Skeletal muscle satellite cell (primary cell): ENCODE data around the gene LCE3B. TPM values are rescaled to one million over a fixed set of nuclear protein-coding genes. Genes with fewer than 3 reads are reported as not detected.
A peak's percentile ranks its signal among the peaks of the same experiment; 100 is the strongest.
"Not testable (repeated sequence)": the region's sequence is repeated elsewhere in the genome, so short reads cannot be mapped to it uniquely, and the experiment has no call there.

Source experiments
- H3K27me3 ChIP-seq: 2 replicates; pipeline ENCODE4 v1.7.0; 2013; ENCODE audit warnings: low read length; ENCODE audit not compliant: control insufficient read depth, insufficient read depth
- H3K36me3 ChIP-seq: 2 replicates; pipeline ENCODE4 v1.7.0; 2013; ENCODE audit warnings: mild to moderate bottlenecking, control low read depth, low read length; ENCODE audit not compliant: insufficient read depth
- H3K4me1 ChIP-seq: 2 replicates; pipeline ENCODE4 v1.7.0; 2013; ENCODE audit warnings: low read length; ENCODE audit not compliant: control insufficient read depth, insufficient read depth
- H3K4me2 ChIP-seq: 2 replicates; pipeline ENCODE4 v1.7.0; 2013; ENCODE audit warnings: mild to moderate bottlenecking, low read length
- H3K4me3 ChIP-seq: 2 replicates; pipeline ENCODE4 v1.7.0; 2013; ENCODE audit warnings: low read length
- H3K9ac ChIP-seq: 2 replicates; pipeline ENCODE4 v1.7.0; 2013; ENCODE audit warnings: mild to moderate bottlenecking, low read depth, low read length, moderate library complexity
- H3K9me3 ChIP-seq: replicated peaks from 2 replicates; pipeline ENCODE4 v1.7.0; 2013; ENCODE audit warnings: mild to moderate bottlenecking, control low read depth, low read length
- total RNA-seq: library from RNA; depleted of rRNA; stranded (reverse); fragments of >200 nt; gene quantifications from 2 replicates; pipeline ENCODE4 v1.2.3, GENCODE V29; 2012; rRNA removed

LCE3B gene, protein sequence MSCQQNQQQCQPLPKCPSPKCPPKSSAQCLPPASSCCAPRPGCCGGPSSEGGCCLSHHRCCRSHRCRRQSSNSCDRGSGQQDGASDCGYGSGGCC
- not detected in 2 replicates for total RNA-seq

DNA sequence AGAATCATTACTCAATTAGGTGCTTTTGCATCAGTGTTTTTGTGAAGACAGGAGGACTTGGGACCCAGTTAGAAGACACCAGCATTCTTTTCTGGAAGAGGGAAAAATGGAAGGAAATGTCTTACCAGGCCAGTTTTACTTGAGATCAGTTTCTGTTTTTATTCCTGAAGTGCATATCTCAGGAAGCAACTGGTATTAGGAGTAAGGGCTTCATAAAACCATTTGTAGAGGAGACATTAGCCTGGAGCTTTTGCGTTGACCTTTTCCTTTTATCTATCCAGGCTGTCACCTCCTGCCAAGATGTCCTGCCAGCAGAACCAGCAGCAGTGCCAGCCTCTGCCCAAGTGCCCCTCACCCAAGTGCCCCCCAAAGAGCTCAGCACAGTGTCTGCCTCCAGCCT, at the start of gene LCE3B:
TSS of gene LCE3B (plus strand) at position 301 of the 400 bp plus-strand sequence. CDS start at position 301, 0 bp downstream.
- Histone ChIP-seq H3K4me1 (no peaks in the 10 kb centered on the region), H3K9ac (no peak within 1 kb of the TSS), H3K4me3 (no peak within 1 kb of the TSS), H3K27me3 (no peaks in the 10 kb centered on the region), H3K36me3 (no peaks in the 10 kb centered on the region), H3K9me3 (no peaks in the 10 kb centered on the region), H3K4me2 (no peak within 1 kb of the TSS)

DNA sequence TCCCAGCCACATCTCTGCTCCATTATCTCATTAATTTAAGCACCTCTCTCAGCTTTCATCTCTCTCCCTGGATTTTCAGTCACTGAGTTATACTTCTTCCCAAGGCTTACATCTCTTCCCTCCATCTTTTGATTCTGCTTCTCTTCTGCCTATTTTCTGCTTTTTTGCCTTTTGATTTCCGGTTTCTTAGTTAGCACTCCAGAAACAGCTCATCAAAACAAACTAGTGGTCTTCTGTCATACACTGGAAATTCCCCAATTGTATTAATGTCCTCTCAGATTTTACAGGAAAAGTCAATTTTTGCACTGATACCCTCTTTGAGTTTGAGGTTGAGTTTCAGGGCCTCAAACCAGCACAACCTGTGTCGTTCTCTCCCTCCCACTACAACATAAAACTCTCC, 48.5 kb upstream of the LCE3B start:
- Histone ChIP-seq H3K27me3 (no peaks in the 10 kb centered on the region), H3K4me1 (no peaks in the 10 kb centered on the region), H3K9ac (no peak overlapping the region), H3K36me3 (no peaks in the 10 kb centered on the region), H3K4me2 (no peak overlapping the region), H3K9me3 (no peaks in the 10 kb centered on the region), H3K4me3 (no peak overlapping the region)

DNA sequence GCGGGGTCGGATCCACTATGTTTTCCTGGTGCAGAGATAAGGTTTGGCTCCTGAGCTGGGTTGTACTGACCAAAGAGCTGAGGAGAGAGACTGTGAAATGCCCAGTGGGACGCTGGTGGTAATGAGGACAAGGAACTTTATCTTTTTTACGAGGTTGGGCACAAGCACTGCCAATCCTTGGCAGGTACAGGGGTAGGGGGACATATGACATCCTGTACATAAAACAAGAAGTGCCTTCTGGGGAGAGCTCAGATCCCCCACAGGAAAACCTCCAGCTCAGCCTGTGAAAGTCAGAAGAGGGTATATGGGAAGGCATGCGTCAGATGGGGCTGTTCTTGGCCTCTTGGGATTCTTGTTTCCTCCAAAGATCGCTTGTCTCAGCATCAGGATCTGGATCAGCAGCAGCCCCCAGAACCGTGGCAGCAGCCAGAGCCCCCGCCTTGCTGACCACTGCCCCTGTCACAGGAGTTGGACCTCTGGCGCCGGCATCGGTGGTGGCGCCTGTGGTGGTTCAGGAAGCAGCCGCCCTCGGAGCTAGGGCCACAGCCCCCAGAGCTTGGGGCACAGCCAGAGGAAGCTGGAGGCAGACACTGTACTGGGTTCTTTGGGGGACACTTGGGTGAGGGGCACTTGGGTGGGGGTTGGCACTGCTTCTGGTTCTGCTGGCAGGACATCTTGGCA, 47.9 kb upstream of the LCE3B start:
- Histone ChIP-seq H3K4me1 (no peaks in the 10 kb centered on the region), H3K9me3 (no peaks in the 10 kb centered on the region), H3K27me3 (no peaks in the 10 kb centered on the region), H3K4me2 (no peak overlapping the region), H3K4me3 (no peak overlapping the region), H3K9ac (no peak overlapping the region), H3K36me3 (no peaks in the 10 kb centered on the region)

DNA sequence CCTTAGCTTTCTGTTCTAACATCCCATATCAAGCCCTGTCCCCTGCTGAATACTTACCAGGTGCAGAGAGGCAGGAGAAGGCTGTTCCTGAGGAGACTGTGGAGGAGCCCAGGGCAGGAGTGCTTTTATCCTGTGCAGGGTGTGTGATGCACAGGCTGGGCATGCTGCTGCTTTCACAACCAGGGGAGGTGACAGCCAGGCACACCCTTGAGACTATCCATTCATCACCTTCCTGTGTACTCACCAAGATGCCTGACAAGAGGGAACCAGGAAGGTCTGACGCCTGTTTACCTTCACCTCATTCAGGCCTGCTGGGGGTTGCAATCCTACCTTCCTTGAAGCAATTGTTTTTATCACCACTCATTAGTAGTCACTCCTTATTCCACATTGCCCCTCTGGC, 46.9 kb upstream of the LCE3B start, which contains the start of gene LCE3E:
TSS of gene LCE3E (minus strand) at position 100 of the 400 bp plus-strand sequence. CDS start 572 bp downstream, outside the sequence.
- Histone ChIP-seq H3K27me3 (no peaks in the 10 kb centered on the region), H3K9me3 (no peaks in the 10 kb centered on the region), H3K36me3 (no peaks in the 10 kb centered on the region), H3K4me3 (no peak within 1 kb of the TSS), H3K4me2 (no peak within 1 kb of the TSS), H3K4me1 (no peaks in the 10 kb centered on the region), H3K9ac (no peak within 1 kb of the TSS)

DNA sequence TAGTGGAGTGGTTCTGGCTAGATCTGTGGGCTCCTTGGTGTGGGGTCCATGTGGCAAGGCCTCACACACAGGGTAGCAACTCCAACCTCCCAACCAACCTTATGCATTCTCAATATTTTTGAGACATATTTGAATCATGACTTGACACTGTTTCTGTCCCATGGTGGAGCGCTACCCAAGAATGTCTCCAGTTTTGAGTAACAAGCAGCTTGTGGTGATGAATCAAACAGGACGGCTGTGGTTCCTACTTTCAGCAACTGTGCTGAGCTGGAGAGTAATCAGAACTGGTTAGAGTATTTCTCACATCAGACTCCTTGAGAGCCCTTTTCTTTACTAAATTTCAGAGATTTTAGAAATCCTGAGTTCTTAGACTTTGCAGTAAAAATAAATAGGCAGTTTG, 36.4 kb upstream of the LCE3B start:
- no peaks in the 10 kb centered on the region for H3K36me3 ChIP-seq
- H3K27me3 ChIP-seq = no peaks in the 10 kb centered on the region
- peaks cover 8% of the 10 kb centered on the region for H3K4me1 ChIP-seq
- peak overlapping the region; percentile 27 for H3K4me2 ChIP-seq
- H3K9me3 ChIP-seq = no peaks in the 10 kb centered on the region
- no peak overlapping the region for H3K9ac ChIP-seq
- no peak overlapping the region for H3K4me3 ChIP-seq

DNA sequence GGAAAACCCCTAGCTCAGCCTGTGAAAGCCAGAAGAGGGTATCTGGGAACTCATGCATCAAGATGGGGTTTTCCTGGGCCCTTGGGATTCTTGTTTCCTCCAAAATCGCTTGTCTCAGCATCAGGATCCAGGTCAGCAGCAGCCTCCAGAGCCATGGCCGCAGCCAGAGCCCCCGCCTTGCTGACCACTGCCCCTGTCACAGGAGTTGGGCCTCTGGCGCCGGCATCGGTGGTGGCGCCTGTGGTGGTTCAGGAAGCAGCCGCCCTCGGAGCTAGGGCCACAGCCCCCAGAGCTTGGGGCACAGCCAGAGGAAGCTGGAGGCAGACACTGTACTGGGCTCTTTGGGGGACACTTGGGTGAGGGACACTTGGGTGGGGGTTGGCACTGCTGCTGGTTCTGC, 34.1 kb upstream of the LCE3B start:
- H3K4me1 ChIP-seq, H3K27me3 ChIP-seq, H3K4me2 ChIP-seq, H3K36me3 ChIP-seq, H3K4me3 ChIP-seq, H3K9me3 ChIP-seq, H3K9ac ChIP-seq: not testable (repeated sequence)

DNA sequence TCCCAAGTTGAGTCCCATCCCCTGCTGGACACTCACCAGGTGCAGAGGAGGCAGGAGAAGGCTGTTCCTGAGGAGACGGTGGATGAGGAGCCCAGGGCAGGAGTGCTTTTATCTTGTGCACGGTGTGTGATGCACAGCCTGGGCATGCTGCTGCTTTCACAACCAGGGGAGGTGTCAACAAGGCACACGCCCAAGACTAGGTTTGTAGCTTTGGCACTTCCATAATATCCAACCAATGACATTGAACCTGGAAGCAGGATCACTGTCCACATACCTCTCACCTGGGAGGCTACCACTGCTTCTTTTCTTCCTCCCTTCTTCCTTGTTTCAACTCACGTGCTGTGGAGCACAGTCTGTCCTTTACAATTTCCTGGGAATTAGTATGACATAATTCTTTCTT, 33.2 kb upstream of the LCE3B start, which contains the start of gene LCE3D:
TSS of gene LCE3D (minus strand) at position 84 of the 400 bp plus-strand sequence. CDS start 580 bp downstream, outside the sequence.
- H3K36me3 ChIP-seq = no peaks in the 10 kb centered on the region
- no peaks in the 10 kb centered on the region for H3K9me3 ChIP-seq
- H3K4me1 ChIP-seq = peaks cover 8% of the 10 kb centered on the region
- no peak within 1 kb of the TSS for H3K4me2 ChIP-seq
- H3K4me3 ChIP-seq = no peak within 1 kb of the TSS
- H3K27me3 ChIP-seq = no peaks in the 10 kb centered on the region
- no peak within 1 kb of the TSS for H3K9ac ChIP-seq

DNA sequence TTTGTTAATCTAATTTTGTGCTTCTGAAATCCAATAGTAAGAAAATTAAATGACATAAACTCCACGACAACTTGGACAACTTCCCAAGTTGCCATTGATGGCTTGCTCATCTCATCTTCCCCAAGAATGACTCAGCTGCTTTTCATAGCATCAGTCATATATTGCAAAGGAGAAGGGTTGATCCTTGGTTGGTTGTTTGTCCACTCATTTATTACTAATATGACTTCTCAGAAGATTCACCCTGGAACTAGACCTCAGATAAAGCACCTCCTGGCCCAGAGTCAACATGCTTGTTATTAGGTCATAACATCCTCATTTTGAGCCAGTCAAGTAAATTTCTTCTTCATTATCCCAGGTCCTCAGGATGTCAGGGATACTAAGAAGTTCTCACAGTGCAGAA, 31.0 kb upstream of the LCE3B start:
- H3K4me3 ChIP-seq = no peak overlapping the region
- H3K27me3 ChIP-seq = no peaks in the 10 kb centered on the region

DNA sequence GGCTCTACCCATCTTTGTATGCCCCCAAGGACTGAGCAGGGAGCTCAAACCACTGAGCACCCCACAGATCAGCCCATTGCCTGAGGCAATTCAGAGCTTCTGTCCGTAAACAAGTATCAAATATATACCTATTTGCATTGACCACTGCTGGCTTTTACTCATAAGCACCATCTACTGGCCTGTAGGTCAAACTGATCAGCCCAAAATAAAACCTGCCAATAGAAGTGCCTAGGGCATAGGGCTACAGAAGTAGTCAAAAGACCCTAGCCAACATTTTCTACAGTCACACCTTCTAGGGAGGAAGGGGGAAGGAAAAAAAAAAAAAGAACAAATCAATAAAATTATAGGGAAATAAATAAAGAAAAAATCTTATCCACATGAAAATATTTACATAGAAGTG, 28.0 kb upstream of the LCE3B start:
- H3K36me3 ChIP-seq = no peaks in the 10 kb centered on the region
- H3K9me3 ChIP-seq = no peaks in the 10 kb centered on the region
- no peak overlapping the region for H3K4me2 ChIP-seq
- H3K4me3 ChIP-seq = no peak overlapping the region
- H3K27me3 ChIP-seq = no peaks in the 10 kb centered on the region
- no peaks in the 10 kb centered on the region for H3K4me1 ChIP-seq
- H3K9ac ChIP-seq = no peak overlapping the region

More for the DNA sequence above, 31.0 kb upstream of the LCE3B start:
- Histone ChIP-seq H3K4me2 (no peak overlapping the region), H3K9me3 (no peaks in the 10 kb centered on the region), H3K36me3 (no peaks in the 10 kb centered on the region), H3K4me1 (peaks cover under 1% of the 10 kb centered on the region), H3K9ac (no peak overlapping the region)

DNA sequence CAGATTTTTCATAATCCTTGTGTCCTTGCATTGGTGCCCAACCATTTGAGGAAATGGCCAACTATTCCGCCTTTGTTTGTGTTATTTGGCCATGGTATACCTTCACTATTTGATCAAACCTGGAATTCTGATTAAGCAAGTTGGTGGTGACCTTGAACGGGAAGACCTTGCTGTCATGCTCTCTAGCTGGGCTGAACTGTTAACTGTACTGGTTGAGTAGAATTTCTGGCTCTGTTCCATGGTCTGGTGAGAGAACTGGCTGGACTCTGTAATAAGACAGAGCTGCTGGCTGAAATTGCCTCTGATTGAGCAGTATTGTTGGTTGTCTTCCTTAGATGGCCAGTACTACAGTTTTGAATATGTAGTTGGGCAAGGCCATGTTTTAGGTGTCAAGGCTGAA, 16.6 kb upstream of the LCE3B start:
- H3K27me3 ChIP-seq = no peaks in the 10 kb centered on the region
- H3K36me3 ChIP-seq = no peaks in the 10 kb centered on the region
- H3K9ac ChIP-seq = no peak overlapping the region
- H3K4me1 ChIP-seq = no peaks in the 10 kb centered on the region
- no peak overlapping the region for H3K4me2 ChIP-seq
- H3K9me3 ChIP-seq = no peaks in the 10 kb centered on the region
- no peak overlapping the region for H3K4me3 ChIP-seq

DNA sequence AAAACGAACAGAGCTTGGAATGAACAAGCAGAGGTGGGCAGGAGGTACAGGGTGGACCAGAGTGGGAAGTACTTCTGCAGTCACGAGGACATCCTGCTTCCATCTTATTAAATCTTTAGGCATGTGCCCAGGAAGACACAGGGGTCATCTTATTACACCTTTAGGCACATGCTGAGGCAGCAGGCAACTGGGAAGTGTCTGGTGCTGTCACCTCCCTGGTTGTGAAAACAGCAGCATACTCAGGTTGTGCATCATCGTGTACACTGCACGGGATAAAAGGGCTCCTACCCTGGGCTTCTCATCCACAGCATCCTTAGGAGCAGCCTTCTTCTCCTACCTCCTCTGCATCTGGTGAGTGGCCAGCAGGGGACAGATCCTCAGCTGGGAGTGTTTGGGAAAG, 13.7 kb upstream of the LCE3B start, which contains the start of gene LCE3C:
TSS of gene LCE3C (plus strand) at position 301 of the 400 bp plus-strand sequence. CDS start 498 bp downstream, outside the sequence.
- Histone ChIP-seq H3K9ac (no peak within 1 kb of the TSS), H3K4me2 (no peak within 1 kb of the TSS), H3K36me3 (no peaks in the 10 kb centered on the region), H3K9me3 (no peaks in the 10 kb centered on the region), H3K27me3 (no peaks in the 10 kb centered on the region), H3K4me3 (no peak within 1 kb of the TSS), H3K4me1 (no peaks in the 10 kb centered on the region)

DNA sequence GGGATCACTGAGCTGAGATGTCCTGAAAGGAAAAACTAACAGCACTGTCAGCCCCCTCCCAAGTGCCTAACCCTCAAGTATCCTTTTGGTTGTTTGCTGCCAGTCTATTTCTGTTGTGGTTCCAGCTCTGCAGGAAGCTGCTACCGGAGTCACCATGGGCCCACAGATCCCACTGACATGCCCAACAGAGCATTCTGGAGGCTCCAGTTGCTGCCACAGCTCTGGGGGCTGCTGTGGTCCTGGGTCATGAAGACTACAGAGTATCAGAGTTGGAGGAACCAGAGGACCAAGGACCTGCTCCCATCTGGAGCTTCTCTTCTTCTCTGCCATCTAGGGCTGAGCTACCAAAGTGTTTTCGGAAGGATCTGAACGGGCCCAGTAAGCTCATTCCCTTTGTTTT, 8.4 kb downstream of the LCE3B start:
- Histone ChIP-seq H3K4me1 (peaks cover 10% of the 10 kb centered on the region), H3K9ac (no peak overlapping the region), H3K4me3 (no peak overlapping the region), H3K36me3 (no peaks in the 10 kb centered on the region), H3K27me3 (no peaks in the 10 kb centered on the region), H3K4me2 (no peak overlapping the region), H3K9me3 (peaks cover 9% of the 10 kb centered on the region)
